PC-9 (cell line): Measurements from ENCODE around the gene ZNF358.

ENCODE experiments used
- EZH2 ChIP-seq: fragments of 200-600 bp; sonication (generic); IDR thresholded peaks from 2 replicates; pipeline ENCODE4 v1.8.0; 2017; ENCODE audit warnings: antibody characterized with exemption, low read depth
- TF ChIP-seq, protein P1 (sequence below): fragments of 200-600 bp; sonication (generic); conservative IDR thresholded peaks from 2 replicates; pipeline ENCODE4 v1.6.1; 2017; ENCODE audit warnings: mixed run types, antibody characterized with exemption, mild to moderate bottlenecking, moderate library complexity

DNA sequence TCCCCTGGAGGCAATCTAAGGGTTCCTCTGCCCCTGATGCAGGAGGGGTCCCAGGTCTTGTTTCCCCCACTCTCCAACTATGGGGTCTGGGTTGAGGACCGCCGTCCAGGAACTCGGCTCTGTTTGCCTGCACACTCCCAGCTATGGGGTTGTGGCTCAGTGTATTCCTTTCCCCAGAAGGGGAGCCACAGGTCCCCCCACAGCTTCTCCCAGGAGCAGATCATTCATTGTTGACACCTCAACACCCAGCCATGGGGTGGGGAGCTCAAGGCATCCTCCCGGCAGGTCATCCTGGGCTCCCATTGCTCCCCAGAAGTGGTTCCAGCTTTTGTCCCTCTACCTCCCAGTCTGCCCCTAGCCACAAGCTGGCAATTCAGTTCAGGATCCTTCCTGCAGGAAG, 975 bp downstream of the ZNF358 start:
- TF ChIP-seq, protein P1, sequence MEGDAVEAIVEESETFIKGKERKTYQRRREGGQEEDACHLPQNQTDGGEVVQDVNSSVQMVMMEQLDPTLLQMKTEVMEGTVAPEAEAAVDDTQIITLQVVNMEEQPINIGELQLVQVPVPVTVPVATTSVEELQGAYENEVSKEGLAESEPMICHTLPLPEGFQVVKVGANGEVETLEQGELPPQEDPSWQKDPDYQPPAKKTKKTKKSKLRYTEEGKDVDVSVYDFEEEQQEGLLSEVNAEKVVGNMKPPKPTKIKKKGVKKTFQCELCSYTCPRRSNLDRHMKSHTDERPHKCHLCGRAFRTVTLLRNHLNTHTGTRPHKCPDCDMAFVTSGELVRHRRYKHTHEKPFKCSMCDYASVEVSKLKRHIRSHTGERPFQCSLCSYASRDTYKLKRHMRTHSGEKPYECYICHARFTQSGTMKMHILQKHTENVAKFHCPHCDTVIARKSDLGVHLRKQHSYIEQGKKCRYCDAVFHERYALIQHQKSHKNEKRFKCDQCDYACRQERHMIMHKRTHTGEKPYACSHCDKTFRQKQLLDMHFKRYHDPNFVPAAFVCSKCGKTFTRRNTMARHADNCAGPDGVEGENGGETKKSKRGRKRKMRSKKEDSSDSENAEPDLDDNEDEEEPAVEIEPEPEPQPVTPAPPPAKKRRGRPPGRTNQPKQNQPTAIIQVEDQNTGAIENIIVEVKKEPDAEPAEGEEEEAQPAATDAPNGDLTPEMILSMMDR: no peak
- no peak for TF ChIP-seq EZH2
